HCT116 (cell line): Measurements from ENCODE around the gene TAGLN2. TPM values are rescaled to one million over a fixed set of nuclear protein-coding genes. Genes with fewer than 3 reads are reported as not detected.
"Not testable (repeated sequence)": the region's sequence is repeated elsewhere in the genome, so short reads cannot be mapped to it uniquely, and the experiment has no call there.

Experiments
- ATAC-seq: fragments of 200-7000 bp; cut with Tn5 transposase; 2 replicates; pipeline ENCODE4 v1.9.1; 2020; ENCODE audit warnings: mild to moderate bottlenecking, moderate library complexity
- BruUV-seq: library from RNA; stranded (reverse); fragments of 400-500 nt; replicated peaks from 2 replicates; lab custom pipeline; 2021; lab: Mats Ljungman, UMichigan
- CTCF ChIA-PET: fragments of 300-600 bp; sonication (Branson Sonifier 250); formaldehyde crosslinking; loops from one replicate; lab custom pipeline; 2021; ENCODE audit warnings: antibody characterized with exemption; lab: Charles Lee
- POLR2A ChIA-PET: fragments of 300-600, 350-600 bp; sonication (Branson Sonifier 250); formaldehyde crosslinking; loops from one replicate; lab custom pipeline; 2021; ENCODE audit warnings: antibody characterized with exemption; lab: Charles Lee
- RAD21 ChIA-PET, 2 experiments: fragments of 300-600 bp; sonication (Branson Sonifier 250); formaldehyde crosslinking; loops; one replicate each; lab custom pipeline; 2023; ENCODE audit warnings: low total read pairs in 2 of 2; ENCODE audit not compliant: uncharacterized antibody in 2 of 2, unreplicated experiment in 2 of 2, low non-redundant PET in 1 of 2; lab: Charles Lee
- DNase-seq: peaks from one replicate; pipeline ENCODE4 v3.0.0-alpha.2; 2010; ENCODE audit warnings: low read depth, low spot score
- H2AFZ ChIP-seq: fragments of 200-600 bp; shearing (Covaris generic), sonication (generic); 2 replicates; pipeline ENCODE4 v1.6.1; 2017; ENCODE audit warnings: low read depth, mixed run types, mixed read lengths, antibody characterized with exemption, low read length; ENCODE audit not compliant: poor library complexity, severe bottlenecking
- H3K27ac ChIP-seq: 2 replicates; pipeline ENCODE4 v1.5.1; 2012; ENCODE audit warnings: low read depth, low read length
- H3K27me3 ChIP-seq: fragments of 200-600 bp; sonication (generic); 2 replicates; pipeline ENCODE4 v1.6.1; 2016; ENCODE audit warnings: mixed run types, low read length, mixed read lengths; ENCODE audit not compliant: insufficient read depth
- H3K36me3 ChIP-seq, 2 experiments: fragments of 200-500 bp in 1 of 2; fragments of 200-600 bp in 1 of 2; sonication (Bioruptor generic) in 1 of 2; sonication (generic) in 1 of 2; 2 replicates each; pipeline versions ENCODE4 v1.5.1 to v1.6.1; 2014 to 2016; ENCODE audit warnings: low read length in 2 of 2, inconsistent platforms in 1 of 2, mixed read lengths in 1 of 2, mixed run types in 1 of 2; ENCODE audit not compliant: insufficient read depth in 2 of 2, control insufficient read depth in 1 of 2
- H3K4me1 ChIP-seq, 2 experiments: fragments of 200-600 bp in 1 of 2; sonication (generic) in 1 of 2; 2 replicates each; pipeline versions ENCODE4 v1.5.1 to v1.6.1; 2012 to 2017; ENCODE audit warnings: low read length in 2 of 2, inconsistent platforms in 1 of 2, mild to moderate bottlenecking in 1 of 2, mixed read lengths in 1 of 2, mixed run types in 1 of 2, moderate library complexity in 1 of 2; ENCODE audit not compliant: insufficient read depth in 2 of 2, control insufficient read depth in 1 of 2
- H3K4me2 ChIP-seq: fragments of 200-600 bp; sonication (generic); 2 replicates; pipeline ENCODE4 v1.6.1; 2017; ENCODE audit warnings: mixed run types, low read length, mixed read lengths
- H3K4me3 ChIP-seq, 2 experiments: fragments of 200-600 bp in 1 of 2; sonication (generic) in 1 of 2; replicated peaks in 1 of 2; 2 replicates each; pipeline ENCODE4 v1.5.1; 2011 to 2016; ENCODE audit warnings: low read length in 2 of 2, control low read depth in 1 of 2, low read depth in 1 of 2, mild to moderate bottlenecking in 1 of 2, mixed read lengths in 1 of 2, mixed run types in 1 of 2
- H3K79me2 ChIP-seq: fragments of 200-600 bp; sonication (generic); 2 replicates; pipeline ENCODE4 v1.6.1; 2017; ENCODE audit warnings: mild to moderate bottlenecking, mixed run types, low read length, moderate library complexity, mixed read lengths; ENCODE audit not compliant: insufficient read depth
- H3K9ac ChIP-seq: fragments of 200-600 bp; sonication (generic); 2 replicates; pipeline ENCODE4 v1.6.1; 2016; ENCODE audit warnings: low read length, mixed read lengths
- H3K9me2 ChIP-seq: fragments of 200-600 bp; sonication (generic), shearing (Covaris generic); 2 replicates; pipeline ENCODE4 v1.6.1; 2017; ENCODE audit warnings: mixed run types, mild to moderate bottlenecking, moderate library complexity; ENCODE audit not compliant: insufficient read depth
- H3K9me3 ChIP-seq, 2 experiments: fragments of 200-500 bp in 1 of 2; fragments of 200-600 bp in 1 of 2; sonication (Bioruptor generic) in 1 of 2; sonication (generic) in 1 of 2; 2 replicates each; pipeline ENCODE4 v1.6.1; 2014 to 2017; ENCODE audit warnings: low read length in 2 of 2, mixed read lengths in 2 of 2, inconsistent platforms in 1 of 2, low read depth in 1 of 2, mild to moderate bottlenecking in 1 of 2, mixed run types in 1 of 2, moderate library complexity in 1 of 2; ENCODE audit not compliant: control insufficient read depth in 1 of 2, insufficient read depth in 1 of 2
- H4K20me1 ChIP-seq: fragments of 200-600 bp; sonication (generic), shearing (Covaris generic); 2 replicates; pipeline ENCODE4 v1.6.1; 2017; ENCODE audit warnings: mixed run types, mild to moderate bottlenecking, moderate library complexity; ENCODE audit not compliant: insufficient read depth
- MAX ChIP-seq: IDR thresholded peaks from 2 replicates; pipeline ENCODE4 v1.6.1; 2012
- POLR2A ChIP-seq: IDR thresholded peaks from 2 replicates; pipeline ENCODE4 v1.7.0; 2011; ENCODE audit warnings: borderline replicate concordance; ENCODE audit not compliant: insufficient read depth, insufficient read length; ENCODE audit errors: extremely low read depth
- SP1 ChIP-seq: IDR thresholded peaks from 2 replicates; pipeline ENCODE4 v1.6.1; 2012; ENCODE audit warnings: low read depth
- intact Hi-C: fragments of 100-400 bp; cut with micrococcal nuclease; formaldehyde crosslinking; loops from 2 replicates; pipeline ENCODE4 v1.10.0; 2022
- total RNA-seq: library from RNA; stranded (reverse); gene quantifications from one replicate; pipeline ENCODE4 v1.2.1, GENCODE V29; 2021; ENCODE audit not compliant: unreplicated experiment

TAGLN2 gene
- total RNA-seq, 1 experiment from 2014 or later, result 127 TPM

DNA sequence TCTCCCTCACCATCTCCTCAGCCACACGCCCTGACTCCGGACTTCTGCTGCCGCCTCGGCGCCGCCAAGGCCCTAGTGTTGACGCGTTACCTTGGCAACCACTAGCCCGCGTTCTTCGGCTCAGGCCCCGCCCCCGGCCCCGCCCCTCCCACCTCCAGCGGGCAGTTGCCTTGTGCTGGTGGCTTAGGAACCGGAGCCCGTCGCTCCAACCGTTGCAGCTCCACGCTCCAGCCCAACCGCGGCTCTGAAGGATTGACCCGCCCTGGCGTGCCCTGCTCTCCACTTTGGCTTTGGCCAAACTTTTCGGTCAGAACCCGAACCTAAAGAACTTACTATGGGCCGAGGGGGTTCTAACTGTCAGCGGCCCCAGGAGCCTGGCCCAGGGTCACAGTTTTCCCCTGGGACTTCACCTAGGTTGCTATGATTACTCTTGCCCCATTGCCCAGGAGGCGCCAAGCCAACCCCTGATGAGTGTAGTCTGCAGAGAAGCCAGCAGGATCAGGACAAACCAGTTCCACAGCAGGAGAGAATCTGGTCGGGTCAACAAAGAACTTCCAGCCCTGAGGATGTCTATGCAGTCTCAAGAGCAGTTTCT is 25.1 kb downstream of the TAGLN2 start, which contains the start of gene CFAP45:
CFAP45 (minus strand) TSS at position 80 of the 595 bp plus-strand sequence; CDS start at position 13, 67 bp downstream.
- Histone ChIP-seq H3K27ac (peak within 1 kb of the TSS; percentile 55), H3K9me3 (no peaks in the 10 kb centered on the region; a peak in 1 of 4 replicates), H3K4me3 (peak within 1 kb of the TSS; percentile 22 to 34), H3K4me2 (peak within 1 kb of the TSS; percentile 64), H3K36me3 (no peaks in the 10 kb centered on the region), H3K9me2 (no peaks in the 10 kb centered on the region), H2AFZ (peak within 1 kb of the TSS; percentile 8), H3K27me3 (no peaks in the 10 kb centered on the region), H3K9ac (peak within 1 kb of the TSS; percentile 58), H4K20me1 (no peaks in the 10 kb centered on the region), H3K79me2 (no peaks in the 10 kb centered on the region), H3K4me1 (peaks cover 19% of the 10 kb centered on the region in 2 experiments)
- DNase-seq (peak; percentile 65), ATAC-seq (peak; percentile 92)
- CTCF ChIA-PET, result interaction anchor here (0.8 to 1.7 kb wide), 3 partner anchors 9 to 107 kb away, joined by 3 to 21 read pairs (median 4); no protein-coding TSS in a partner anchor
- 0 out of 2 replicates have a peak, but pooled peaks have one; percentile 41 for TF ChIP-seq SP1
- no peak for TF ChIP-seq POLR2A
- peak; percentile 18 for TF ChIP-seq MAX
- RAD21 ChIA-PET, result interaction anchor here in 1 of 2 experiments (1.0 kb wide), 1 partner anchor 107 kb away, joined by 3 read pairs; no protein-coding TSS in a partner anchor
- no TSS peak for BruUV-seq
- POLR2A ChIA-PET, result interaction anchor here (1.0 to 1.6 kb wide), 3 partner anchors 12 to 16 kb away, joined by 3 to 7 read pairs (median 3); no protein-coding TSS in a partner anchor
- intact Hi-C loops, result no loop called here

DNA sequence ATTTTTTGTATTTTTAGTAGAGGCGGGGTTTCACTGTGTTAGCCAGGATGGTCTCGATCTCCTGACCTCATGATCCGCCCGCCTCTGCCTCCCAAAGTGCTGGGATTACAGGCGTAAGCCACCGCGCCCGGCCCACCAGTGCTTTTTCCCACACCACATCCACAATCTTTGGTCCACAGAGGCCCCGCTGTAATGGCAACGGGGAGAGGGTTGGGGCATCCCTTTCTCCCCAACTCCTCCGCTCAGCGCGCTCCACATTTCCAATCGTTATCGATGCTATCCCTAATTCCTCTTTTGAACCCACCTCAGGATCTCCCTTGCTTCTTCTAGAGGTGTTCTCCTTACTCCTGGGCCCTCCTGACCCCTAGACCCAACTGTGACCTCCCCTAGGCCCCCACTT is 25.7 kb downstream of the TAGLN2 start:
- POLR2A ChIA-PET, result interaction anchor here (1.0 to 1.6 kb wide), 2 partner anchors 12 to 16 kb away, joined by 3 to 7 read pairs; no protein-coding TSS in a partner anchor

More for the DNA sequence above, 25.7 kb downstream of the TAGLN2 start:
- H3K9me3 ChIP-seq, H3K27me3 ChIP-seq, H3K9me2 ChIP-seq, H2AFZ ChIP-seq, BruUV-seq, H3K79me2 ChIP-seq, H4K20me1 ChIP-seq, ATAC-seq, H3K36me3 ChIP-seq, DNase-seq: not testable (repeated sequence)
- Histone ChIP-seq H3K9ac (peak overlapping the region; percentile 58), H3K4me2 (peak overlapping the region; percentile 64), H3K4me3 (peak overlapping the region in 1 of 2 experiments; percentile 34; a peak in 2 of 4 replicates), H3K27ac (0 out of 2 replicates have a peak overlapping the region, but pooled peaks have one; percentile 1), H3K4me1 (peaks cover 19% of the 10 kb centered on the region in 2 experiments)
- intact Hi-C loops, result loop anchor here (10.0 kb wide), 2 partner anchors 475 to 765 kb away; no protein-coding TSS in a partner anchor
- CTCF ChIA-PET, result interaction anchor here (1.0 to 1.7 kb wide), 2 partner anchors 8 to 107 kb away, joined by 3 to 21 read pairs; no protein-coding TSS in a partner anchor
- RAD21 ChIA-PET, result interaction anchor here in 1 of 2 experiments (1.0 kb wide), 1 partner anchor 108 kb away, joined by 3 read pairs; no protein-coding TSS in a partner anchor
